ENCODE data around the gene VSTM4.

The VSTM4 gene

DNA sequence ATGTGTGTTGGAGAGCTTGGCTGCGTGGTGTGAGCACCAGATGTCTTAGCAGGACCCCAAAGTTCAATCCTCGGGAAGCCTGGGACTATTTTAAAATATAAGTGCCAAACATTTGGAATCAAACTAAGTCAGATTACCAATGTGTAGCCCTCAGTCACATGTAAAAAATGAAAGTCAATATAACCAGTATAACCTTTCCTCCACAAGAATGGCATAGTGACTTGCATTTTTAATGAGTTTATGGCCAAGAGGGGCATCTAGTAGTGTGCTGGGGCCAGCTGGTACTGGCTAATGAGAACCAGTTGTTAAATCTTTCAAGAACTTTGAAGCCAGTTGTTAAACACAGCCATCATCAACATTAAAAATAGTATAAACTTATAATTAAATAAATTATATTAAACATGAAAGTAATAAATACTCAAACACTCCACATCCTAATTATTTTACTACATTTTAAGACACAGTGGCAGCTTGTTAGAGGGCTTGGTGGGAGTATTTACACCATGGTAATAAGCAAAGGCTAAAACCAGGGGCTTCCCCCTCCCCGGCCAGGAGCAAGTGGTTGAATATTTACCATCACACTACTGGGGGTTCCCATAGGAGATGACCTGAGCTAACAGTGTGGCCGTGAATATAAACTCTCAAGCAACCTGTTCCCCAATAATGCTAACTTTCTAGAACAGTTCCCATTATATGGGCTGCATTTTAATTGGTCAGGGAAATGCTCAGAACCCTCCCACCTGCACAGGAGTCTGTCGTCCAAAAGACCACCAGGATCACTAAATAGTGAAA is 26.4 kb upstream of the VSTM4 start:
- no peak for DNase-seq

DNA sequence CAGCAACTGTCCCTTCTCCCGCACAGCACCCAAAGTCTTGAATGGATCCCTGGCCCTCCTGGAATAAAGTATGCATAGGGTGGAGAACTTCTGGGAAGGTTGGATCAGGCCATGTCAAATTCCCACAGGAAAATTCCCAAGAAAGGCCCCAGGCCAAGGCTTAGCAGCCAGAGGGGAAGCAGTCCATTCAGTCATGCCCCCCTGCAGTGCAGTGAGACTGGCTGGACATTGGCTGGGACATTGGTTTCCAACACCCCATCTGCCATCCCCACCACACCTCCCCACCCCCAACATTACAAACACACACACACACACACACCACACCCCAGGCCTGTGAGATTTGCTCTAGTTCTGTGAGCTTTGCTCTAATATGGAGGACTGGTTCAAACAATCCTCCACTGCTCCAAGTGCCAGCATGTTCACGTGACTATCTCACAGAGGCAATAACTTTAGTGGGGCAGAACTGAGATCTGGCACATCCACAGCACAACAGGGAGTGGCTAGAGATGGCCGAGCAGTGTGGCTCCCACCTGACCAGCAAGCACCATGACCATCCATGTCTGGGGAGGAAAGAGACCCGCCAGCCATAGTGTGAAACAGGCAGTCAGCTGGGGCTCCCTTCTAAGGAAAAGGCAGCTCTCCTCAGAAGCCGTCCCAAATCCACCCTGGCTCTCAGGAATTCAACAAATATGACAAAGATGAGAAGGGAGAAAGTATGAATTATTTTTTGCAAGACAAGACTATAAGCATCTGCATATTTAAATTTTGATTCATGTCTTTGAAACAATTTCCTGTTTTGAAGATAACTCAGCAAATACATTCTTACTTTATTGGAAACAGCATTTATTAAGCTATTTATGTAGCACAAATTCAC is 25.2 kb upstream of the VSTM4 start:
- peak; percentile 20 for DNase-seq

DNA sequence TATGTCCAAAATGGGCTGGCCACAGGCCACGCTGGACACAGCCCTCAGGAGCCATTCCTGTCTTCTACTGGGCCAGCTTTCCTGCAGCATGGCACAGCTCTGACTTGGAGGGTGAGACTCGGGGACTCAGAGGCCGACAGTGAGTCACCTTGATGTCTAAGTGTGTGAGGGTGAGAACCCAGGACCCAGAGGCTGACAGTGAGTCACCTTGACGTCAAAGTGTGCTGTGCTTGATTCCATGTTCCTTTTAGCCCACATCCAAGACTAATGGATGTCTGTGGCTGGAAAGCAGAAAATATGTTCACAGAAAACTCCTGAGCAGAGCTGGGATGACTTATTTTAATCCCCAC is 24.5 kb upstream of the VSTM4 start:
- DNase-seq, result peak; percentile 94

DNA sequence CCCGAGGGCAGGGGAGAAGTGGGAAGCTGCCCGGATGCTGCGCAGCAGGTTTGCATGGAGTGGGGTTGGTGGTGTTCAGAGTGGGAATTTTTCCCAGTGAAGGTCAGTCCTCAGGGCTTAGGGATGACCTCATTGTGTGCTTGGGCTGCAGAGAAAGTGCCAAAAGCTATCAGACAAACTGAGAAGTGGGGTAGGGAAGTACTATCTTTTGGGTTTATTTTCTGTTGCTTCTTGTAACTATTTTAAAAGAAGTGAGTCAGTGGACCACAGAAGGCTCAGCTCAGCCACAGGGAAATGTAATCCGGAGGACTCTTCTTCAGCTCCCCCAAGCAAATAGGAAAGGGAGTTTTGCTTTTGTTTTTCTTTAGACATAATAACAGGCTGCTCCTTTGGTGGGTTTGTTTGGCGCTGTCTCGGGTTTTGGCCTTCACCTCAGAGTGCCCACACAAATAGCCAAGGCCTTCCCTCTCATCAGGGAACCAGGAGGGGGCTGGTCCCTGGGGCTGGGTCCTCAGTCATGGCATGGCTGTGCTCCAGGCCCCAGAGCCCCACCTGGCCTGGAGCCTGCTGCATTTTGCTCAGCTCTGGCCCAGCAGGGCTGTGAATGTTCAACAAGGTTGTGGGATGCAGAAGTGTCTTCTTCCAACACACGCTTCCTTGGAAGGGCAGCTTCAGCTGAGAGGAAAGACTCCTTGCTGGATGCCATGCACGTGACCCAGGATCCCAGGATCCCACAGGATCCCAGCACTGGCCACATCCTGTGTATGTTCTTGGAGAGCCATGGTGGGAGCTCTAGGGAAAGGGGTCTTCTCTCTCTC is 23.9 kb upstream of the VSTM4 start:
- DNase-seq, result peak; percentile 63

DNA sequence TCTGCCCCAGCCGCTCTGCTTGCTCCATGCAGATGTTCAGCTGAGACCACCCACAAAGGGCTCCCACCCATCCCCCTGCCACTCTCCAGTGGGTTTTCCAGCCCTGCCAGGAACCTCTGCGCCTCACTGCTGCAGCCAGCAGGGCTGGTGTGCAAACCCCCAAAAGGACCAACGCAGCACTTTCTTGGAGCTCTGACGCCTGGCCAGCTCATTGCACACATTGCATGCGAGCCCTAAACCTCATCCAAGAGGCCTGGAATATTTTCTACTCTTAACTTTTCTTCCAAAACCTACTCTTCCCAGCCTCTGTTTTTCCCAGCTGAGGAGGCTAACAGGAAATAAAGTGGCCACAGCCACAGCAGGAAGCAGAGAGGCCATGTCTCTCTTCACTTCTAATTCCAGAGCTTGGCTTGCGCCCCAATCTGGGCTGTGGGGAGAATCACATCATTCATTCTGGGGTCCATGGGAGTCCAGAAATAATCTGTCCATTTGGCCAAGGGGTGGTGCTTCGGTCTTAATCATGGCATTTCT is 23.1 kb upstream of the VSTM4 start:
- DNase-seq, result peak; percentile 11

DNA sequence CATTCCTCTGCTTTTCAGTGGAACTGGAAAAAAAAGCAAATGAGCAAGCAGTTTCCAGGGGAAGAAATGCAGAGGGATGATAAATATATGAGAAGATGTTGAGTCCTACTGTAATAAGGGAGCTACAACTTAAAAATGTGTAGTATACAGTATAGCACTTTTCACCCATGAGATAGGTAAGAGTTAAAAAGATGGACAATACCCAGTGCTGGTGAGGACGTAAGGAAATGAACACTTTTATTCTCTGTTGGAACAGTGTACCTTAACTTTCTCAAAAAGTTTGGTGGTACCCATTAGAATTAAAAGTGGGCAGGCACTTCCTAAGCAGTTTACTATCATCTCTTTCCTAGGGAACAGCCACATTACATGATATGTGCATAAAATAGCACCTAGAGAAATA is 21.2 kb upstream of the VSTM4 start:
- DNase-seq, result no peak

DNA sequence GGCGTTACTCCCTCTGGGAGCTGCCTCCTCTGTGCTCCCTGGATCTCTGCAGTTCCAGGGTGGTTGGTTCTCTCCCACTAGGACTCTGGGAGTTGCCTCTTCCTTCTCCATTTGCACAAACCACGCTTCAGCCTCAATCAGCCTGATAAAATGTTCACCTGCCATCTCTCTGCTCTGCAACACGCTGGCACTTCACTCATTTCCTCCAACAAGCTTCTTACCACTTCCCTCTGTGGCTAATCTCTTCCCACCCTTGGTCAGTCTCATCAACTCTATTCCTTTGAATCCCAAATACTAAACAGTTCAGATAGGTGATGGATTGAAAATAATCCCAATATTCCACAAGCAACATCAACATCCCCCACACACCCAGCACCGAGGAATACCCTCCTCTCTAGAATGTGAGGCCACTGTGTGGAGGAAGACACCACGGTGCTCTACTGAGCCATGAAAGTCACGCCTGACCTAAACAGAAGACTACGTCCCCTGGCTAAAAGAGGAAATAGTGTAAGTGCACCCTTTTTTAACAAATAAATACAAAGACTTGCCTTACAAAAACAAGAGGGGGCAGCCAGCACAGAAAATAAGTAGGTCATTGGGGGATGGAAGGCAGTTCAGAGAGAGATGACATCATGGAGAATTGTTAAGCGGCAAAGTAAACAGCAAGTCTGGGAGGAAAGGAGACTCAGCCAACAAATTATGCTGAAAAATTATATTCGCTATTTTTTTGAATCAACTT is 20.4 kb upstream of the VSTM4 start:
- DNase-seq, result no peak

DNA sequence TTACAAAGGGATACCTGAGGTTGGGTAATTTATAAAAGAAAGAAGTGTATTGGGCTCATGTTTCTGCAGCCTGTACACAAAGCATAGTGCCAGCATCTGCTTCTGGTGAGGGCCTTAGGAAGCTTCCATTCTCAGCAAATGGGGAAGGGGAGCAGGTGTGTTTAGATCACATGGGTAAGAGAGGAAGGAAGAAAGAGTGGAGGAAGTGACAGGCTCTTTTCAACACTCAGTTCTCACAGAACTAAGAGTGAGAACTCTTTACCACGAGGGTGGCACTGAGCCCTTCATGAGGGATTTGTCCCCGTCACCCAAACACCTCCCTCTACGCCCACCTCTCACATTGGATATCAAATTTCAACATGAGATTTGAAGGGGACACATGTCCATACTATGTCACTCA is 19.0 kb upstream of the VSTM4 start:
- no peak for DNase-seq

DNA sequence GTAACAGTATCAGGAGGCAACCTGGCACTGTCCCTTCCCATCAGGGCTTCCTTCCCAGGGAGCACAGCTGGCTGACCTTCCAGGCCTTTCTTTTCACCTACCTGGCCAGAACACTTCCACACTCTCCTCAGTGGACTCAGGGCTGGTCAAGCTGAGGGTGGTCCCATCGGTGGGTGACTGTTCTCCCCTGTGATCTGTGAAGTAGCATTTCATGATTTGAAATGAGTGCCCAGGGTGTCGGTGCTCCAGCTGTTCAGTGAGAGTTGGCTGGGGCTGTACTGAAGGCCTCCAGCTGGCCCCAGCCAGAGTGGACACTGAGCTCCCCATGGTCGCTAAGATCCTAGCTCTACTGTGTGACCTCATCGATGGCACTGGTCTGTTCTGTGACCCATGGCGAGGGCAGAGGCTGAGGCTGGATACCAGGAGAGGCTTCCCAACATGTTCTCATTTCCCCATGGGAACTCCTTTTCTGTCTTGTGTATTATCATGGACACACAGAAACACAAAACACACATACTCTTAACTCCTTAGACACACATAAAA is 18.5 kb upstream of the VSTM4 start, which contains the start of gene FAM170B:
TSS of gene FAM170B (minus strand) at position 316 of the 543 bp plus-strand sequence. CDS start at position 213, 103 bp downstream.
- DNase-seq, result no peak

DNA sequence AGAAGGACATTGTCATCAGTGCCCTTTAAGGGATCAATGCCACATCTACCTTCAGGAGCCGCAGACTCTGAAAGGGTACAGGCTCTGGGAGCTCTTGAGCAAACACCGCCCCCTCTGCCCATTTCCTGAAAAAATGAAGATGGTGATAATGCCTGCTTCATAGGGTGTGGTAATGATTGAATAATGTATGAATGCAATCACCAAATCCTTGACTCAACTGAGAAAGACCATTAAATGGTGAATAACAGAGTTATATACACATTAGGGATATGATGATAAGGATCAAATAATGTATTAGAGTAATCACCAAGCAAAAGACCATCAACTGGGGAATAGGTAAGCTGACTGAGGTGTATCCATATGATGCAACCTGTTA is 17.0 kb upstream of the VSTM4 start:
- DNase-seq, result no peak

DNA sequence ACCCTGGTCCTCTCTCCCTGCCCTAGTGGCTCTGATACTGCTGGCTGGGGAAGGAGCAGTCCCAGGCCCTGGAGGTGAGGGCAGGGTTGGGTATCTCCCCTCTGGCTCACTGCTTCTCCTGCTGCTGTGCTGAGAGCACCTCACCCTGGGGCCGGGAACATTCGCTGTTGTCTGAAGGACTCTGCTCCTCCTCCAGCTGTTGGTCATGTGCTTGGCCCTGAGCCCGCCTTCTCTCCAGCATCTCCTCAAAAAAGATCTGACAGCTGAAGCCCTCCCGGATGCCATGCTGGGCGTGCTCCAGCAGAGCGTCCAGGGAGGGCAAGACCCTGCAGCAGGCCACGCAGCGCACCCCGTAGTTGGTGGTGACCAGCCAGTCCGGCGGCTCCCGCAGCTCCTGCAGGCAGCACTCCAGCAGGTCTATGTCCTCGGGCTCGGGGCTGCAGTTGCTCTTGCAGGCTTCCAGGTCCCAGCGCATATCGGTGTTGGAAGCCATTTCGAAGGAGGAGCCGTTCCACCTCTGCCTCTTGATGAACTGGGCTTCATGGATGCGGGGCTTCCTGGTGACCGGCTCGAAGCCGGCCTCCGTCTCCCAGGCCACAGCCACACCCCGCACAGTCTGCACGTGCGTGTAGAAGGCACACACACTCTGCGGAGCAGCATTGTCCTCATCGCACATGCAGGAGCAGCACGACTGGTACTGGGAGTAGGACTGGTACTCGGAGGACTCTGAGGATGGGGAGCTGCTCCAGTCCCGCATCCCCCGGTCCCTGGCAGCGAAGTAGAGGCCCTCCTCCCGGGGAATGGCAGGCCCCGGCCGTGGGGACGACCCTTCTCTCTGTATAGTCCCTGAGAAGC is 16.4 kb upstream of the VSTM4 start:
- DNase-seq, result no peak

DNA sequence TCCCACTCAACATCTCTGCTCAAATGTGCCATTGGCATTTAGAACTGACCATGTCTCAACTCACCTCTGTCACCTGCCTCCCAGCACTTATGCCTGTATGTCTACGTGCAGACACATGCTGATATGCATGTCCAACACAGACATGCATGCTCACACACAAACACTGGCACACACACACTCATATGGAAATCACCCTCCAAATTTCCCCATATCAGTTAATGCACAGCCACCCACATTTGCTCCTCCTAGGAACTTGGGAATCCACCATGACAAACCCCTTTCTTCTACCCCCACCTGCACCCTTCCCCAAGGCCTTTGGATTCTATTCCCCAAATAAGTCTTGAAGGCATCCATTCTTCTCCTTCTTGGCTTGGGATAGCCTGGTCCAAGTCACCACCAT is 14.1 kb upstream of the VSTM4 start:
- no peak for DNase-seq

DNA sequence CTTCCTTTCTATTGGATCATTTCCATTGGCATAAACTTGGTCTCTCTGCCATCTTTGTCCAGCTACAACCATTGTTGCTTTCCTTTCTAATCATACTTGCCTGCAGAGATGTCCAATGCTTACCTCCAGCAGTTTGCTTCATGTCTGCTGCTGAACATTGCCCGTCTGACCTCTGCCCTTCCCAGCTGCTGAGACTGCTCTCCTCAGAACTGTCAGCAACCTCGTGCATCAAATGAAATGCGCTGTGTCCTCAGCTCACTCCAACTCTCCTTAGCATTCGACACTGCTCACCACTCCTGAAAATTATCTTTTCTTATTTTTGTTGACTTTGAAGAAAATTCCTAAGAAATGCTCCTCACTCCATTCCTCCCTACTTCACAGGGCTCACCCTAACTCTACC is 13.5 kb upstream of the VSTM4 start:
- DNase-seq, result no peak

DNA sequence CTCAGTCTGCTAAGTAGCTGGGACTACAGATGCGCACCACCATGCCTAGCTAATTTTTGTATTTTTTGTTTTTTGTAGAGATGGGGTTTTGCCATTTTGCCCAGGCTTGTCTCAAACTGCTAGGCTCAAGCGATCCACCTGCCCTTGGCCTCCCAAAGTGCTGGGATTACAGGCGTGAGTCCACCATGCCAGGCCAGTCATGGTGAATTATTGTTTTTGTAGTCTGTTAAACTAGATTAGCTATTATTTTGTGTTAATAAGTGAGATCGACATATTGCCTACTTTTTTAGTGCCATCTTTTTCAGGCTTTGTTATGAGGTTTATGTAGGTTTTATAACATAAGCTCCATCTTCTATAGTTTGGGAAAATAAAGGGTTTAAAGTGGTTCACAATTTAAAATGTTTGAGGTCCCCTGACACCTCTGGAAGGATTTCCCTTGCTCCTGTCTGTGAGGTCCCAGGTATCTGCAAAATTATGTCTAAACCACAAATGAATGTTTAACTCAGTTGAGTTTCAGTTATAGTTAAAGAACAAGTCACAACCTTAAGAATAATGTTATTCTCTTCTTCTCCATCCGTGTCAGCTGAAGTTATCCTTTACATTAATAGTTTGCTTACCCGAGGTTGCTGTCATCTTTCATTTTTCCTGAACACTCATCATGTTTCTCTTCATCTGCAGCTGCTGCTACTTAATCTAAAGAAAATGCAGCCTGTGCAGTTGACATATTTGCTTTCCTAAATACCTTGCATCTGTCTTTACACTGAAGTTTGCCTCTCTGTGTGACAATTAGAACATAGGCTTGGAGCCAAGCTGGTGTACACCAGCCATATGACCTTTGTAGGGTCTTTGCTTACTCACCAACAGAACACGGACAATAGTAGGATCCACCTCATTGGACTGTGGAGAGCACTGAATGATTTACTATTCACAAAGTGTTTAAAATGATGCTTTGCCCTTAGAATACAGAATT is 8.9 kb upstream of the VSTM4 start:
- no peak for DNase-seq

DNA sequence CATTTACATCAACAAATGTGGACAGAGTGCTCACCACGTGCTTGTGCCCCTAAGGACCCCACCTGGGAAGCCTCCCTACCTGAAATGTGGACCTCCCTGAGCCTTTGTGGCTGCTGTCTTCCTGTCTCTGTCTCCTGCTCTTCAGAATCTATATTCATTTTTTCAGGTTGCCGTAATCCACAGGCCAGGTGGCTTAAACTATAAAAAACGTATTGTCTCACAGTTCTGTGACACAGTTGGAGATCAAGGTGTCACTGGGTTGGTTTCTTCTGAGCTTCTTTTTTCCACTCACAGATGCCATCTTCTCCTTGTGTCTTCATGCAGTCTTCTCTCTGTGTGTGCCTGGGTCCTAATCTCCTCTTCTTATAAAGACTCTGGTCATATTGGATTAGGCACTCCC is 5.6 kb upstream of the VSTM4 start:
- DNase-seq, result no peak

DNA sequence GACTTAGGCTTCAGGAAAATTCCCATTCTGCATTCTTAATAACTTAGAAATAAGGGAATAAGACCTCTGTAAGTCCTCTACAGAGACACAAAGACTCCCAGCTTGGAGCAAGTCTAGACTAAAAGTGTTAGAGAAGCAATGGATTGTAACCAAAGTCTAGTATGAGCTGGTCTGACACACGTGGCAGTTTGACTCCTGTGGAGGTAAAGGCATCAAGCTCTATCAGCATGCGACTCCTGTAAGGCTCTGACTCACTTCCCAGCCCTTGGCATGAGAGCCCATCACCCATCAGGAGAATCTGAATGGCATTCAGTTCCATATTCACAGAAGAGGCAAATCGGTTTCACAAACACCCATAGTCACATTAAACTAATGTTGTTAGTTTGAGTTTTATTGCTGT is 4.4 kb upstream of the VSTM4 start:
- no peak for DNase-seq

DNA sequence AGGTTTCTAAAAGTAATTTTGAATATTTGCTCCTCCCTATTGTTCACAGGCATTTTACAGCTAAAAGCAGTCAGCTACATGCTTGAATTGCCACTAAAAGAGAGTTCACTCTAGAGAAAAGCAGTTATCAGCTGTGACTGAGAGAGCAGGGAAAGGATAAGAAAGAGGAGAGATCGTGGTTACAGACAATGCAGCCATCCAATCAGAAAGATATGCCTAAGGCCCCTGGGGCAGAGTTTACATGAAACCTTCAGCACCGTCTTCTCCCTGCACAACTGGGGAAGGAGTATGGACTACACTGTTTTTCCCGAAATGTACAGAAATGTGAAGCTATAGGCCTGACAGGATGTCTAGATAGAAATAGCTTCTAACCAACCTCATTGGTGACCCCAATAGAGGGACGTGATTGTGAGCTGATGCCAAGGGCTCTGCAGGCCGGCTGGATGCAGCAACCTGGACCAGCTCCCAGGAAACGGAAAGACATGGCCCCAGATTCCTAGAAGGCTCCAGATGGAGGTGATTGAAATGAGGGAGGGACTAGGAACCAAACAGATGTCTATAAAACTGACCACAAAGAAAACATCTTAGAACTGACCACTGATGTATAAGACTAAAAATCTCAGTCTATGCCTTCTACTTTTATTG is 3.2 kb upstream of the VSTM4 start:
- DNase-seq, result no peak

DNA sequence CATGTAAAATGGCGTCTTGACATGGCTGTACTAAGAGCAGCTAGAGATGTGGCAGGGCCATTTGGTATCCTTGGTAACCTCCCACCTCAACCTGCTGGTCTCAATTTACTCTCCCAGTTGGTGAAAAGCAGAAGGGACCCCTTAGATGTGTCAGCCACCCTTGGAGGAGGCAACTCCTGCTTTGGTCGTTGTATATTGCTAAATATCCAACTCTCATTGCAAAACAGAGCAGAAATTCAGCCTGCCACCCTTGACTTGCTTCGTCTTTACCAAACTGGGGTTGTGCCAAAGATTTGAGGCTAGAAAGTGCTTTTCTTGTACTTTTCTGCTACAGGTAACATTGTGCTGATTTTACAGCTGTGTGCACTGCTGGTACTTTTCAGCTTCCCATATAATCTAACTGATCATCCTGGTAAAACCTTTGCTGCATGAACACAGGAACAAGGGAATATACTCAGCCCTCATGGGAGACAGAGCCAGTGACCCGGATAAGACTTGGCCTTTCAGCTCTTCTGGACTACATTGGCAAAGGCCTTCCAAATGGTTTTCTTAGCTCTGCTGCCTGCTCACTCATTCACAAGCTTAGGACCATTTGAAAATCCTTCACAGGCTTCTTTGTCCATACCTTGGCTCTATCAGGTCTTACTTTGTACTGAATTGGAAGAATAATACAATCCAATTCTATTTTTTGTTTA is 2.2 kb upstream of the VSTM4 start:
- no peak for DNase-seq

Data from HCEC 1CT (cell line).